GM18508 (cell line): ENCODE data around the gene KCNJ6.
A peak's percentile ranks its signal among the peaks of the same experiment; 100 is the strongest.
"Not testable (repeated sequence)": the region's sequence is repeated elsewhere in the genome, so short reads cannot be mapped to it uniquely, and the experiment has no call there.

ENCODE experiments used
- ATAC-seq: cut with Tn5 transposase; IDR thresholded peaks from one replicate; pipeline ENCODE4 v1.9.1; 2021; ENCODE audit warnings: moderate number of reproducible peaks; ENCODE audit not compliant: insufficient read depth, unreplicated experiment

KCNJ6 gene

DNA sequence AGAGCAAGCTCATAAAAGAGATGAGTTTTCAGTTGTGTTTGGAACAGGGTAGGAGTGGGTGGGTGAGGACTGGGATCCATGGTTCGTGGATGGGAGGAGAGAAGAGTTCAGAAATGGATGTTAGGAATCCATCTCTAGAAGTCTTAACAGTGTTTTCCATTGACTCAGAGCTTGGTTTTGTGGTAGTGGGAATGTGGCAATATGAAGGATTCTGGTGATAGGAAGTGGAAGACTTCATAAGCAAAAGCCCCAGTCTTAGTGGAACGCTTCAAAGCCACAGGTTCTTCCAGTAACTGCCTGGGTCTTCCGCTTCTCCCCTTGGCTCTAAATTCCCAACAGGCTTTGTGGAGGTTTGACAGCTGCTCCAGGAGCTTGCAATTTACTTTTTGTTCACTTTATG, 167.9 kb downstream of the KCNJ6 start:
- no peak for ATAC-seq

DNA sequence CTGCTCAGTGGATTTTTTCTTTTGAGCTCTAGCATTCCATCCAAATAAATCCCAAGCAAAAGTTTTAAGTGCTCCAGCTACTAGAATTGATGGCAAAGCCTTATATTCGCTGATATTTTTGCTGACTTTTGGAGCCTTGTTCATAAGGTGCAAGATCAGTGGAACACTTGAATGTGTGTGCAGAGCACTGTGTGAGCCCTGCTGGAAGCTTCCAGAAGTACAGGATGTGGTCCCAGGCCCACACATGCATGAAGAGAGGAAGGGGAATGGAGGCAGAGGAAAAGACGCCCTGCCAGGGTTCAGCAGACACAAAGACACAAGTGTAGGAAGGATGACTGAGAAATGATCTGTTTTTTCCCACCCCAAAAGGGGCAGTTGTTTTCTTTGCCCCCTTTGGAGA, 169.4 kb downstream of the KCNJ6 start:
- ATAC-seq, result no peak

- no peak for ATAC-seq
These were observed 171.7 kb downstream of the KCNJ6 start for GRCh38 chr21:37744551-37744950.

DNA sequence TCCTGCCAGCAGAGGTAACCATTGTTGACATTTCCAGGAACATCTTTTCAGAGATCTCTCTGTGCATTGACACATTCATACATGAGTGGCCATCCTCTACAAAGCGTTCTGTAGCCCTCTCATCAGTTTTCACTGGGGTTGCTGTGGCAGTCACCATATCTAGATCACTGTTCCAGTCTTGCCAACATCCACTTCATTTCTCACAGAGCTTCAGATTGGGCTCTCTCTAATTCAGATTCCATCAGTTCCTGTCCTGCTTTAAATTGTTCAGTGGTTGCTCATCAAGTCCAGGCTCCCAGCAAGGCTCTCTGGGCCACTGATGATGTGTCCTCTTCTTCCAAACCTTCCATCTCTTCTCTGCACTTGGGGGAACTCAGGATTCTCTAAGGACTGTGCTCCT, 173.7 kb downstream of the KCNJ6 start:
- no peak for ATAC-seq

DNA sequence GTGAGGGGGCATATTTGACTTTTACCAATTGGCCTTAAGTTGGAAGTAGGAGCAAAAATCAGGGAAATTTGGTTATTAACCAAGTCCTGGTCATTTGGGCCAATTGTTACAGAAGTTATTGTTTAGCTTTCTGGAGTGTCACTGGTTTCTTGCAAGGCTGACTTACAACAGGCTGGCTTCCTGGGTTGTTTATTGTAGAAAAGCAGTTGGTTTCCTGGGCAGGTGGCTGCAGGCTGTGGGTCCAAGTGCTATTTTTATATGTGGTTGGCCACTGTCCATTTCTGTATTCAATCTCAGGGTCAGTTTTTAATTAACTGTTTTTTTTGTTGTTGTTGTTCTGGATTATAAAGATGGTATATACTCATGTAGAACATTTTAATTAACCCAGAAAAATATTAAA, 174.1 kb downstream of the KCNJ6 start:
- no peak for ATAC-seq

- no peak for ATAC-seq
These were observed 178.3 kb downstream of the KCNJ6 start for GRCh38 chr21:37737996-37738395.

GRCh38 chr21:37737507-37737906, 178.8 kb downstream of the KCNJ6 start:
- ATAC-seq, result no peak

- no peak for ATAC-seq
These were observed 181.4 kb downstream of the KCNJ6 start for GRCh38 chr21:37734846-37735245.

GRCh38 chr21:37732927-37733326, 183.3 kb downstream of the KCNJ6 start:
- ATAC-seq, result no peak

DNA sequence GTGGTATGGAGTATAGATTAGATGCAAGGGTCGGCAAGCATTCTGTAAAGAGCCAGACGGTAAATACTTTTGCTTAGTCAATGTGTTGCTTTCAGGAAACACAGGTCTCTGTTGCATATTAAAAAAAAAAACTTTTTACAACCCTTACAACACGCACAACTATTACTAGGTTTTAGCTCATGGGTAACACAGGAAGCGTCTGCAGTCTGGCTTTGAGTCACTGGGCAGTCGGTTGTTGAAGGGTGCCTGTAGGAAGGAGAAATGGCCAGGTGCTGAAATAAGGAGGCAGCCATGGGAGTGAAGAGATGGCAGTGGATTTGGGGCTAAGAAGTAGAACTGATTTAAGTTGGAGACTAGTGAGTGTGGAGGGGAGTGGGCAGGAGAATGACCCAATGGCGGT, 192.1 kb downstream of the KCNJ6 start:
- no peak for ATAC-seq

- ATAC-seq, result no peak
These were observed 198.7 kb downstream of the KCNJ6 start for GRCh38 chr21:37717534-37717933.

- not testable (repeated sequence) for ATAC-seq
These were observed 203.7 kb downstream of the KCNJ6 start for GRCh38 chr21:37712569-37712934.

- peak; percentile 63 for ATAC-seq
These were observed 204.3 kb downstream of the KCNJ6 start for GRCh38 chr21:37711836-37712568.

GRCh38 chr21:37711286-37711829, 204.9 kb downstream of the KCNJ6 start:
- ATAC-seq, result no peak

DNA sequence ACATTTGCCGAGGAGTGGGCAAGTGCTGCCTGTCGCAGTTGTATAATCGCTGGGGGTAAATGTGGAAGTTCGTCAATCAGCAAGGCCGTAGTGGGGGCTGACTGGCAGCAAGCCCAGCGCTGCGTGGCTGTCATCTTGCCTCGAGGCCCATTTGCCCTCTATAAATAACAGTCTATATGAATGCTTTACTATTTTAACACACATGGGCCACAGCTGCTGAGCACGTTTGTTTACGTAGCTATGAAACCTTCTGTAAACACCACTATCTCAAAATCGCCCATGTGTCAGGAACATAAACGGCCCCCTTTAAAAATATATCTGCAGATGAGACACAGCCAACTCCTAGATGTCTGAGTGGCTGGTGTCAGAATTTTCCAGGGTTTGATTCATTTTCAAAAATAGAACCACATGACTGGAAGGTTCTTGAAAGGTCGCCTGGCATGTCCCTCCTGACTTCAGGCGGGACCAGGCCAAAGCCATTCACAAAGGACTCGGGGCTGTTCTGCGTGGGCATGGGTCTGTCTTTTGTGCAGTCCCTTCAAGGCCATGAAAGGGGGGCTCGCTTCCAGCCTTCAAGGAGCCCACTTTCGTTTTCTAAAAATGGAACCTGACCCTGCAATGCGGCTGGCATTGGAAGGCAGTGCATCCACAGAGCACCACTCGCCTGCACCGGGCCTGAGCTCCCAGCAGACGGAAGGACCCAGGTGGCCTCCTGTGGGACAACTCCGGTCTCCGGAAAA, 205.5 kb downstream of the KCNJ6 start:
- no peak for ATAC-seq

DNA sequence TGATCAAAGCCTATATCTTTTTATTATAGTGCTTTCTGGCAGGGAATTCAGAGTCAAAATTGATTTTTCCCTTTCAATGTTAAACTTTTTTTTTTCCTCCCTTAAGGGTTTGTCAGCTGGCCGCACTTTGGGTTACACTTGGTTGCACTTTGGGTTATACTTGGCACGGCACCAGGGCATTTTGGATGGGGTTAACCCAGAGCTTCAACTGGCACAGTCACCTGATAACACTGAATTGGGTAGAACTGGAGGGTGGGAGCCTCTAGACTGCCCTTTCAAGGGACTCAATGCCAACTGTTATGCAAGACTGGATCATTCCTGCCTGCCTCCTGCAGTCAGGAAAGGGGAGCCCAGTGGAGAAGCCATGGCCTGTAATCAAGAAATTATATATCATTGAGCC, 211.5 kb downstream of the KCNJ6 start:
- no peak for ATAC-seq

GRCh38 chr21:37702241-37702640, 214.0 kb downstream of the KCNJ6 start:
- no peak for ATAC-seq

GRCh38 chr21:37700641-37701202, 215.5 kb downstream of the KCNJ6 start:
- peak; percentile 82 for ATAC-seq

DNA sequence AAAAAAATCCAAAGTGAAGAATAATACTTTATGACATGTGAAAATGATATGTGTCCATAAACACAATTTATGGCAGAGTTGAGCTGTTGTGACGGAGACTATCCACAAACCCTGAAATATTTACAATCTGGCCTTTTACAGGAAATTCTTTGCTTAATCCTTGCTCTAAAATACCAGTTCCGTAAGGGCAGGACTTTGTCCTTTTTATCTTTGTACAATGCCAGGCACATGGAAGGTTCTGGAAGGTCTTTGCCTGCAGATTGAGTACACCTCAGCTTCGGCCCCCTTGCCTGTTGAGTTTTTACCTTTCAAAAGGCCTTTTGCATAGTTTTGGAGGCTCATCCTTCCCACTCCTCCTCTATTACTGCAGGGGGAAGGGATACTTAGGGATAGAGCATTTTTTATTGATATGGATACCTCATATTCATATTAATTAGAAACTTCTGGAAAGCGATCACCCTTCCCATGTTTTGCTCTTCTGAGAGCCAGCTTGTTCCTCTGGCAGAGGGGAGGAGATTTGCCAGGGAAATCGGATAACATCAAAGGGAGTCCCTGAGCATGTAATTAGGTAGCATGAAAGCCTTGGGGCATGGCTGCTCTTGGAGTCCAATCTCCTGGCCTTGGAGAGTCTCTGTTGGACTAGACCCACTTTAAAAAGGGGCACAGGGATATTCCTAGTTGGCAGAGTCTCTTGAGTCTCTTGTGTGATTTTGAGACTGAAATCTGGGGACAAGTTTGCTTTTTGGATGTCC, 217.1 kb downstream of the KCNJ6 start:
- ATAC-seq, result no peak

DNA sequence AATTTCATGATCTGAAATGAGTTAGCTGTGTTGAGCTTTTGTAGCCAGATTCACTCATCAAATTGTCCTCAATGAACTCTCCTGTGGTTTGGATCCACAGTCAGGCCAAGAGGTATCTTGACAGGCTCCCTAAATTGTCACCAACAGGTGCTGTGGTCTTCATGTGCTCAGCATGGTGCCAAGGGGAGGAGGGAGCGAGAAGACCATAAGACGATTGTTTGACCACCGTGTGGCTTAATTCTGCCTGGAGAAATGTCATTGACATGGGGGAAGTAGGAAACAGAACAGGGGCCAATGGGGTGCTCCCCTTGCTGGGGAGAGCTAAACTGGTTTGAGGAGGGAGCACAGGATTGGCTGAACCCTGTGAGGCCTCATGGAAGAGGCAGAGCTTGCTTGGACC, 219.3 kb downstream of the KCNJ6 start:
- no peak for ATAC-seq

- no peak for ATAC-seq
These were observed 221.1 kb downstream of the KCNJ6 start for GRCh38 chr21:37695111-37695510.
